ENCODE results near the gene DEFB128. TPM values are rescaled to one million over a fixed set of nuclear protein-coding genes. Genes with fewer than 3 reads are reported as not detected.

The DEFB128 gene
- polyA plus RNA-seq, 3 donors, result not detected

DNA sequence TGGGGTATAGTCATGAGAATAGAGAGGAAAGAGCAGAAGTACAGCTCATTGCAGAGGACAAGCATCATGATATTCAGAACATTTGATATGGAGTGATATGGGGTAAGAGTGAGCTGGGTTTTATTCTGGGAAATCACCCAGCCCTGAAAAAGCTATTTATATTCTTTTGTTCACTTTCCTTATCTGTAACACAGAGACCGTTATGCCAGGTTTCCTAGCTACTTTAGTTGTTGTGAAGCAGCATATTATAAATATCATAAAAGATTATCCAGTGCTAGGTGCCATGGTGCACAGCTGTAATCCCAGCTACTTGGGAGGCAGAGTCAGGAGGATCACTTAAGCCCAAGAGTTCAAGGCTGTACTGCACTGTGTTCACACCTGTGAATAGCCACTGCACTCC, 27.8 kb upstream of the DEFB128 start:
- Histone ChIP-seq H4K20me1 (ENCODE audit: insufficient read depth, low read length) (no peaks in the 10 kb centered on the region), H3K4me1 (ENCODE audit: control insufficient read depth in 1 of 2, insufficient read depth in 2 of 2, low read length in 2 of 2) (no peaks in the 10 kb centered on the region), H3K36me3 (replicated peaks in 1 of 2; ENCODE audit: control insufficient read depth in 1 of 2, insufficient read depth in 2 of 2, low read length in 2 of 2) (no peaks in the 10 kb centered on the region), H3K4me3 (replicated peaks in 1 of 3; ENCODE audit: low read depth in 2 of 3, low read length in 3 of 3) (no peak overlapping the region), H3K79me2 (ENCODE audit: insufficient read depth, low read length) (no peaks in the 10 kb centered on the region), H3K27ac (ENCODE audit: low read depth in 1 of 2, low read length in 2 of 2) (no peak overlapping the region), H3K4me2 (replicated peaks; ENCODE audit: extremely low read depth, low read length, poor library complexity, severe bottlenecking) (no peak overlapping the region), H3K9ac (ENCODE audit: insufficient read depth, low read length, poor library complexity, severe bottlenecking) (no peak overlapping the region), H2AFZ (ENCODE audit: insufficient read depth, low read depth, low read length, poor library complexity, severe bottlenecking) (no peak overlapping the region), H3K9me3 (replicated peaks in 1 of 2; ENCODE audit: control insufficient read depth in 1 of 2, insufficient read depth in 1 of 2, low read length in 2 of 2) (no peaks in the 10 kb centered on the region), H3K27me3 (ENCODE audit: control insufficient read depth in 2 of 2, insufficient read depth in 2 of 2, low read length in 2 of 2) (peaks cover 0 to 5% of the 10 kb centered on the region in 2 donors)
- H3K4me3 Mint-ChIP-seq, result no peak overlapping the region
- H3K4me1 Mint-ChIP-seq, result no peaks in the 10 kb centered on the region
- no peaks in the 10 kb centered on the region for H3K36me3 Mint-ChIP-seq
- intact Hi-C loops (cut with micrococcal nuclease), result no loop called here
- TF ChIP-seq, protein P1, sequence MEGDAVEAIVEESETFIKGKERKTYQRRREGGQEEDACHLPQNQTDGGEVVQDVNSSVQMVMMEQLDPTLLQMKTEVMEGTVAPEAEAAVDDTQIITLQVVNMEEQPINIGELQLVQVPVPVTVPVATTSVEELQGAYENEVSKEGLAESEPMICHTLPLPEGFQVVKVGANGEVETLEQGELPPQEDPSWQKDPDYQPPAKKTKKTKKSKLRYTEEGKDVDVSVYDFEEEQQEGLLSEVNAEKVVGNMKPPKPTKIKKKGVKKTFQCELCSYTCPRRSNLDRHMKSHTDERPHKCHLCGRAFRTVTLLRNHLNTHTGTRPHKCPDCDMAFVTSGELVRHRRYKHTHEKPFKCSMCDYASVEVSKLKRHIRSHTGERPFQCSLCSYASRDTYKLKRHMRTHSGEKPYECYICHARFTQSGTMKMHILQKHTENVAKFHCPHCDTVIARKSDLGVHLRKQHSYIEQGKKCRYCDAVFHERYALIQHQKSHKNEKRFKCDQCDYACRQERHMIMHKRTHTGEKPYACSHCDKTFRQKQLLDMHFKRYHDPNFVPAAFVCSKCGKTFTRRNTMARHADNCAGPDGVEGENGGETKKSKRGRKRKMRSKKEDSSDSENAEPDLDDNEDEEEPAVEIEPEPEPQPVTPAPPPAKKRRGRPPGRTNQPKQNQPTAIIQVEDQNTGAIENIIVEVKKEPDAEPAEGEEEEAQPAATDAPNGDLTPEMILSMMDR (IDR thresholded peaks at IDR 0.05), result no peak
- no peak overlapping the region for H3K27ac Mint-ChIP-seq
- no peaks in the 10 kb centered on the region for H3K9me3 Mint-ChIP-seq
- H3K27me3 Mint-ChIP-seq (ENCODE audit: low read depth in 3 of 3), result peaks cover 8 to 15% (median 13%) of the 10 kb centered on the region in 3 donors
- no peak for DNase-seq
- no CpG with 5 or more reads among the region's 1 CpG for WGBS (ENCODE audit: insufficient coverage)

DNA sequence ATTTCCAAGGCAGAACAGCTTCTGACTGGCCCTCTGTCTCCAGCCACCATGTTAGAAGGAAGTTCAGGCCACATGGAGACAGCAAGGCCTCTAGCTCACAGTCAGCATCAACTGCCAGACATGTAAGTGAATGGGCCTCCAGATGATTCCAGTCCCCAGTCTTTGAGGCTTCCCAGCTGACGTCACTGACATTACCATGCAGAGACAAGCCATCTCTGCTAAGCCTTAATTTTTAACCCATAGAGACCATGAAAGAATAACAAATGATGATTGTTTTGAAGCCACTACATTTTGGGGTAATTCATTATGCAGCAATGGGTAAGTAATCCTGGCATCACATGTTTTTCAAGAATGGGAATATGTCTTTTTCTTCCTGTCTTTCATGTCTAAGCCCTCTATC, 26.3 kb upstream of the DEFB128 start:
- Histone ChIP-seq H4K20me1 (ENCODE audit: insufficient read depth, low read length) (no peaks in the 10 kb centered on the region), H3K79me2 (ENCODE audit: insufficient read depth, low read length) (no peaks in the 10 kb centered on the region), H3K36me3 (replicated peaks in 1 of 2; ENCODE audit: control insufficient read depth in 1 of 2, insufficient read depth in 2 of 2, low read length in 2 of 2) (no peaks in the 10 kb centered on the region), H3K27ac (ENCODE audit: low read depth in 1 of 2, low read length in 2 of 2) (no peak overlapping the region), H2AFZ (ENCODE audit: insufficient read depth, low read depth, low read length, poor library complexity, severe bottlenecking) (no peak overlapping the region), H3K27me3 (ENCODE audit: control insufficient read depth in 2 of 2, insufficient read depth in 2 of 2, low read length in 2 of 2) (peaks cover 0 to 5% of the 10 kb centered on the region in 2 donors), H3K4me1 (ENCODE audit: control insufficient read depth in 1 of 2, insufficient read depth in 2 of 2, low read length in 2 of 2) (no peaks in the 10 kb centered on the region), H3K9me3 (replicated peaks in 1 of 2; ENCODE audit: control insufficient read depth in 1 of 2, insufficient read depth in 1 of 2, low read length in 2 of 2) (no peaks in the 10 kb centered on the region), H3K4me2 (replicated peaks; ENCODE audit: extremely low read depth, low read length, poor library complexity, severe bottlenecking) (no peak overlapping the region), H3K9ac (ENCODE audit: insufficient read depth, low read length, poor library complexity, severe bottlenecking) (no peak overlapping the region), H3K4me3 (replicated peaks in 1 of 3; ENCODE audit: low read depth in 2 of 3, low read length in 3 of 3) (no peak overlapping the region)
- H3K9me3 Mint-ChIP-seq, result no peaks in the 10 kb centered on the region
- no peak overlapping the region for H3K4me3 Mint-ChIP-seq
- no peaks in the 10 kb centered on the region for H3K36me3 Mint-ChIP-seq
- intact Hi-C loops (cut with micrococcal nuclease), result no loop called here
- TF ChIP-seq, protein P1 (IDR thresholded peaks at IDR 0.05), result no peak
- peaks cover 8 to 12% (median 8%) of the 10 kb centered on the region in 3 donors for H3K27me3 Mint-ChIP-seq (ENCODE audit: low read depth in 3 of 3)
- no peaks in the 10 kb centered on the region for H3K4me1 Mint-ChIP-seq
- no peak for DNase-seq
- no CpG with 5 or more reads among the region's 1 CpG for WGBS (ENCODE audit: insufficient coverage)
- no peak overlapping the region for H3K27ac Mint-ChIP-seq

Measured in CD14-positive monocyte (primary cell).